Caki2 (cell line): ENCODE measurements around the gene TXNDC2. TPM values are rescaled to one million over a fixed set of nuclear protein-coding genes. Genes with fewer than 3 reads are reported as not detected.

Source experiments
- DNase-seq: peaks from one replicate; pipeline ENCODE4 v3.0.0-alpha.2; 2015; ENCODE audit warnings: low read depth
- in situ Hi-C: cut with HindIII; loops from 2 replicates; pipeline ENCODE4 v1.10.0; 2016; ENCODE audit warnings: low sequenced_read_pairs, low pct_unique_long_range_greater_than_20kb, mixed read lengths
- total RNA-seq: library from RNA; depleted of rRNA; stranded (reverse); fragments of >200 nt; shearing (Covaris generic); gene quantifications from 2 replicates; pipeline ENCODE4 v1.2.3, GENCODE V29; 2014; ENCODE audit warnings: low replicate concordance

Gene TXNDC2
- total RNA-seq, 1 experiment from 2014 or later, result not detected

GRCh38 chr18:9919564-9920232, 33.9 kb downstream of the TXNDC2 start:
- no peak for DNase-seq
- in situ Hi-C loops, result no loop called here

- in situ Hi-C loops, result no loop called here
Observed at GRCh38 chr18:9922592-9923311, 37.0 kb downstream of the TXNDC2 start.

GRCh38 chr18:9924371-9924943, 38.7 kb downstream of the TXNDC2 start:
- in situ Hi-C loops, result no loop called here
- DNase-seq, result no peak

More at GRCh38 chr18:9922592-9923311, 37.0 kb downstream of the TXNDC2 start:
- DNase-seq, result no peak

GRCh38 chr18:9925369-9925768, 39.6 kb downstream of the TXNDC2 start:
- DNase-seq, result no peak
- in situ Hi-C loops, result no loop called here

- in situ Hi-C loops, result no loop called here
- DNase-seq, result no peak
Observed at GRCh38 chr18:9925795-9926194, 40.0 kb downstream of the TXNDC2 start.

GRCh38 chr18:9926223-9926894, 40.6 kb downstream of the TXNDC2 start:
- no peak for DNase-seq
- in situ Hi-C loops, result no loop called here

- in situ Hi-C loops, result no loop called here
- DNase-seq, result no peak
Observed at GRCh38 chr18:9926977-9927376, 41.2 kb downstream of the TXNDC2 start.

- in situ Hi-C loops, result no loop called here
- DNase-seq, result no peak
Observed at GRCh38 chr18:9927392-9928063, 41.8 kb downstream of the TXNDC2 start.

GRCh38 chr18:9928646-9929259, 43.0 kb downstream of the TXNDC2 start:
- in situ Hi-C loops, result no loop called here
- no peak for DNase-seq

GRCh38 chr18:9930299-9930884, 44.6 kb downstream of the TXNDC2 start:
- no peak for DNase-seq
- in situ Hi-C loops, result no loop called here

GRCh38 chr18:9931146-9931545, 45.4 kb downstream of the TXNDC2 start:
- DNase-seq, result no peak
- in situ Hi-C loops, result no loop called here

- DNase-seq, result no peak
- in situ Hi-C loops, result no loop called here
Observed at GRCh38 chr18:9931678-9932077, 45.9 kb downstream of the TXNDC2 start.

- DNase-seq, result no peak
- in situ Hi-C loops, result no loop called here
Observed at GRCh38 chr18:9933865-9934264, 48.1 kb downstream of the TXNDC2 start.

GRCh38 chr18:9934274-9934673, 48.5 kb downstream of the TXNDC2 start:
- no peak for DNase-seq
- in situ Hi-C loops, result no loop called here
